OCI-LY3 (cell line): ENCODE measurements around the gene ST3GAL5.

ENCODE experiments used
- H2AFZ ChIP-seq: fragments of 200-600, 300-600 bp; shearing (Covaris generic); 2 replicates; pipeline ENCODE4 v1.6.0; 2014; ENCODE audit warnings: antibody characterized with exemption, low read depth, low read length
- H3K27ac ChIP-seq: fragments of 200-600, 300-600 bp; sonication (generic); 2 replicates; pipeline ENCODE4 v1.5.1; 2014; ENCODE audit warnings: mild to moderate bottlenecking, low read length, moderate library complexity, mixed read lengths
- H3K27me3 ChIP-seq: fragments of 200-600, 300-600 bp; sonication (generic); 2 replicates; pipeline ENCODE4 v1.6.1; 2014; ENCODE audit warnings: low read depth, low read length, mixed read lengths
- H3K36me3 ChIP-seq: fragments of 200-600, 300-600 bp; sonication (generic); replicated peaks from 2 replicates; pipeline ENCODE3; 2014; ENCODE audit warnings: low read depth, low read length, mixed read lengths
- H3K4me1 ChIP-seq: fragments of 300-600, 200-600 bp; sonication (generic); 2 replicates; pipeline ENCODE4 v1.6.1; 2014; ENCODE audit warnings: low read length, mixed read lengths
- H3K4me2 ChIP-seq: fragments of 200-600, 300-600 bp; sonication (generic); 2 replicates; pipeline ENCODE4 v1.6.1; 2014; ENCODE audit warnings: low read length, mixed read lengths
- H3K4me3 ChIP-seq: fragments of 300-600, 200-600 bp; sonication (generic); 2 replicates; pipeline ENCODE4 v1.5.1; 2014; ENCODE audit warnings: antibody characterized with exemption, mild to moderate bottlenecking, low read length, moderate library complexity
- H3K79me2 ChIP-seq: fragments of 300-600, 200-600 bp; shearing (Covaris generic); 2 replicates; pipeline ENCODE4 v1.6.1; 2014; ENCODE audit warnings: mild to moderate bottlenecking, low read length, mixed read lengths
- H3K9ac ChIP-seq: fragments of 300-600, 200-600 bp; shearing (Covaris generic); 2 replicates; pipeline ENCODE4 v1.6.0; 2014; ENCODE audit warnings: mild to moderate bottlenecking, low read length, moderate library complexity
- H3K9me3 ChIP-seq: fragments of 200-600, 300-600 bp; shearing (Covaris generic); 2 replicates; pipeline ENCODE4 v1.6.1; 2014; ENCODE audit warnings: low read length, mixed read lengths; ENCODE audit not compliant: insufficient read depth
- H4K20me1 ChIP-seq: fragments of 200-600, 300-600 bp; sonication (generic); 2 replicates; pipeline ENCODE4 v1.6.1; 2016; ENCODE audit warnings: low read length, mixed read lengths; ENCODE audit not compliant: insufficient read depth
- CTCF ChIP-seq: fragments of 200-600, 300-600 bp; sonication (generic); IDR thresholded peaks from 2 replicates; pipeline ENCODE4 v1.5.1; 2014; ENCODE audit warnings: antibody characterized with exemption, low read length, low read depth
- EZH2phosphoT487 ChIP-seq: fragments of 200-600 bp; shearing (Covaris generic); IDR thresholded peaks from 2 replicates; pipeline ENCODE4 v1.6.1; 2018; ENCODE audit warnings: antibody characterized with exemption, mixed run types, low read depth

ST3GAL5 gene

GRCh38 chr2:85905891-85906290 is 17.1 kb upstream of the ST3GAL5 start:
- Histone ChIP-seq H3K4me1 (peaks cover 6% of the 10 kb centered on the region), H3K27me3 (peaks cover 3% of the 10 kb centered on the region; the same call in 1 of the 2 replicates), H3K4me2 (no peak overlapping the region), H3K27ac (no peak overlapping the region), H4K20me1 (no peaks in the 10 kb centered on the region), H3K4me3 (no peak overlapping the region), H3K79me2 (no peaks in the 10 kb centered on the region), H3K9ac (no peak overlapping the region), H3K9me3 (no peaks in the 10 kb centered on the region), H2AFZ (no peak overlapping the region), H3K36me3 (no peaks in the 10 kb centered on the region)
- TF ChIP-seq EZH2phosphoT487 (no peak), CTCF (no peak)

GRCh38 chr2:85905187-85905666 is 16.4 kb upstream of the ST3GAL5 start:
- Histone ChIP-seq H3K4me2 (no peak overlapping the region), H3K9ac (no peak overlapping the region), H4K20me1 (no peaks in the 10 kb centered on the region), H3K79me2 (no peaks in the 10 kb centered on the region), H3K4me1 (peaks cover 6% of the 10 kb centered on the region), H3K27ac (no peak overlapping the region), H3K4me3 (no peak overlapping the region), H2AFZ (no peak overlapping the region), H3K9me3 (no peaks in the 10 kb centered on the region), H3K36me3 (no peaks in the 10 kb centered on the region), H3K27me3 (peaks cover 3% of the 10 kb centered on the region; the same call in 1 of the 2 replicates)
- TF ChIP-seq CTCF, result no peak
- no peak for TF ChIP-seq EZH2phosphoT487

GRCh38 chr2:85903849-85904248 is 15.1 kb upstream of the ST3GAL5 start:
- Histone ChIP-seq H3K36me3 (no peaks in the 10 kb centered on the region), H3K4me3 (no peak overlapping the region), H2AFZ (no peak overlapping the region), H3K9ac (no peak overlapping the region), H3K27ac (no peak overlapping the region), H3K4me1 (no peaks in the 10 kb centered on the region), H3K27me3 (peaks cover 3% of the 10 kb centered on the region; the same call in 1 of the 2 replicates), H3K9me3 (no peaks in the 10 kb centered on the region), H3K4me2 (no peak overlapping the region), H4K20me1 (no peaks in the 10 kb centered on the region), H3K79me2 (no peaks in the 10 kb centered on the region)
- TF ChIP-seq EZH2phosphoT487 (no peak), CTCF (no peak)

- Histone ChIP-seq H3K27ac (no peak overlapping the region), H3K4me2 (no peak overlapping the region), H3K36me3 (no peaks in the 10 kb centered on the region), H3K9ac (no peak overlapping the region), H3K27me3 (peaks cover 3% of the 10 kb centered on the region; the same call in 1 of the 2 replicates), H3K9me3 (no peaks in the 10 kb centered on the region), H3K4me1 (no peaks in the 10 kb centered on the region), H2AFZ (no peak overlapping the region), H4K20me1 (no peaks in the 10 kb centered on the region), H3K4me3 (no peak overlapping the region), H3K79me2 (no peaks in the 10 kb centered on the region)
- TF ChIP-seq EZH2phosphoT487 (no peak), CTCF (no peak)
These were observed 13.7 kb upstream of the ST3GAL5 start for GRCh38 chr2:85902496-85902895.
